ENCODE data around the gene SH2B2.
"Not testable (repeated sequence)": the region's sequence is repeated elsewhere in the genome, so short reads cannot be mapped to it uniquely, and the experiment has no call there.

The SH2B2 gene

DNA sequence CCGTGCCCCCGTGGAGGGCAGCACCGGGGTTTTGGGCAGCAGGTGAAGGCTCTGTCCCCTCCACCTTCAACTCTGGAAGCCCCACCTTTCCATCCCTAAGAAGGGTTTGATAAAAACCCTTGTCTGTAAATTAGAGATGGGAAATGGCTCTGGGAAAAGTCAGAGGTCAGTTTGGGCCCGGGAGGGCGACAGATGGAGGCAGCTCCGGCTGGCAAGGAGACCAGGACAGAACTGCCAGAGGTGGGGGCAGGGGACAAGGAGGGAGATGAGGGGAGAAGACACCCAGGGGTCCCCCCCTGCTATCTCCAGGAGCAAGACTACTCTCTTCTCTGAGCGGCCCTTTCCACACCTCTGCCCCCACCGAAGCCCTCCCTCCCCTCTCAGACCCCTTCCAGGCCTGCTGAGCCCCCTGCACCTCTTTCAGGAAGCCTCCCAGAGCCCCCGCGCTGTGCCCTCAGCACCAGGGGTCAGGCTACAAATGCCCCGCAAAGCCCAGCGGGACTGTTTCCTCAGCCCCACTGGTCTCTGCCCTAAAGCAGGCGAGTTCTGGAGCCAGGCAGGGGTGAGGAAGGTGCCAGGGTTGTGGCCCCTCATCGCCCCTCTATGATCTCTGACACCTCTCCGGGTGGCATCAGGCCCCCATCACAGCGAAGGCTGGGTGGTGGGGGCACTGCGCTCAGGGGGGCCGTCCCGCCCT lies 980 bp upstream of the SH2B2 start:
- DNase-seq (ENCODE audit: low read depth, low spot score) = no peak

DNA sequence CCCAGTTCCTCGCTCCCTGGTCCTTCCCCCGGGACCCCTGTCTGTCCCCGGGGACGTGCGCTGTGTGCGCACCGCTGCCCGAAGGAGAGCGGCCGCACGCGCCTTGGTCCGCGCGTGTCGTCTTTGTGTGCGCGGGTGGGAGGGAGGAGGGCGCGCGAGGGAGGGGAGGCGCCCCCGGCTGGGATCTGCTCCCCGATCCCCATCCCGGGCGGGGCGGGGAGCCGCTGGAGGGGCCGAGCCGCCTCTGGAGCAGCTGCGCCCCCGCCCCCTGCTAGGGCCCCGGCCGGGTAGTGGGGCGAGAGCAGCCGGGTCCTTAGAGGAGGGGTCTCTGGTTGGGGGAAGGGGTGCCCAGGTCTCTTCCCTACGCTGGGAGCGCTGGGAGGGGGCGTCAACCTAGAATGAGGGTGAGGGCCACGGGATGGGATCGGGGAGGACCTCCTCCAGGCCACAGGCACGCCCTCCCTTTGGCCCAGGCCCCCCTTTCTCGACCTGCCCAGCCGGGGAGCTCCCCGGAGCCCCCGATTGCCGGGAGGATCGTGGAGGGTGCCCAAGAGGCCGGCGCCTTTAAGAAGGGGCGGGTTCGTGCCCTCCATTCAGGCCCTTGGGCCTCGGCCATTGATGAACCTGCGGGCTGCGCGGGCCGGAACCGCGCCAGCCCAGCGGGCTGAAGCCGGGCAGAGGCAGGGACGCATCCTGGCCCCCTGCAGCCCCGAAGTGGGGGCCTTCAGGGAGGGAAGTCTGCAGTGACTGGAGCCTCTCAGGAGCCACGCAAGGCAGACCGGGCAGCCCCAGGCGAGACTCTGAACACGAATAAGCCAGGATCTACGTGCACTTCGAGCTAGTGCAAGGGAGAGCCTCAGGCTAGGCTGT lies 678 bp downstream of the SH2B2 start:
- no peak for DNase-seq (ENCODE audit: low read depth, low spot score)

DNA sequence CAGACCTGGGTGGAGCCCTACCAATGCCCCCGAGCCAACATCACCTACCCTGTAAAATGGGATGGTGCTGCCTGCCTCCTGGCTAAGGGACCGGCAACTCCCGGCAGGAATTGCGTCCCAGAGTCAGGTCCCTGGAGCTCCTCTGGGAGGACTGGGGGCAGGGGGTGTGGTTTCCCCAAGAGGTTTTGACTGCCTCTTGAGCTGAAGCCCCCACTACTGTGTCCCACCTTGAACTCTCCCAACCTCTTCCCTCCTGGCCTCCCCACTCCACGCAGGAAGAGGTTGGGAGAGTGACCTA lies 1.3 kb downstream of the SH2B2 start:
- no peak for DNase-seq (ENCODE audit: low read depth, low spot score)

DNA sequence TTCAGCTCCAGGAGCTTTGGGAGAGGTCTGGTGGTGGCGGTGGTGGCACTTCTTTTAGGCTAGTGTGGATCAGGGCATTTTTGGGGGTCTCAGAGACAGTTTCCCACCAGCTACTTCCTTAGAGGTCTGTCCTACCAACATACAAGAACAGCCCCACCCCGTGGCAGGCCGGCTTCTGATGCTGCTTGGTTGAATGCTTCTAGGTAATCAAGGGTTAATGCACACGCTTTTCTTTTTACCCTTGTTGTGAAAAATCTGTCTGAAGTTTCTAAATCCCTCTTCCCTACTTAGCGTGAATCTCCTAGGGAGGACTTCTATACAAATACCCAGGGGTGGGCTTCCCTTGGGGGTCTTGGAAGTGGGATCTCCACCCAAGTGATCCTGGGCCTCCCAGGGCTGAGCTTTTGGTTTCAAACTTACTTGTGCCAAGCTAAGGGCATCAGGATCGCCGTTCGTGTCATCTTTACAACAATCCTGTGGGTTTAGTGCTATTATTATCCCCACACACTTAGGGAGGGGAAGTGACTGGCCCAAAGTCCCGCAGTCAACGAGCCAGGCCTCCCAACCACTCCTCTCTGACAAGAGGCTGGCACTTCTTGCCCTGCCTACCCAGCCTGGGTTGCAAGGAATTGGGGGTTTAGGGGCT lies 1.7 kb downstream of the SH2B2 start:
- DNase-seq (ENCODE audit: low read depth, low spot score) = no peak

DNA sequence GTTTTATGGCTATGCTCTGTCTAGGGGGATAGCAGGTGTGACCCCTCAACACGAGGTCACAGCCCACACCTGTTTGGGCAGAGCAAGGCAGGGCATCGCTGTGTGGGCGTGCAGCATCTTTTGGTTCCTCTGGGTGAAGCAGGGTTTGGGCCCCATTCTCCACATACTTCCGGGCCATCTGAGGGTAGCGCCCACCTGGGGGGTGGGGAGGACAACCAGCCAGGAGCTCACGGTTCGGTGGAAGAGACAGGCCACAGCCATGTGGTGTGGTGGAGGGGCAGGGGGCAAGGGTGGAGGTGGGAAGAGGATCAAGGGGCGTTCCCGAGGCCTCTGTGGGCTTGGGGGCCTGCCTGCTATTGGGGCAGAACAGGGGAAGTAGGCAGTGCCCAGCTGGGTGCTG lies 2.4 kb downstream of the SH2B2 start:
- no peak for DNase-seq (ENCODE audit: low read depth, low spot score)

DNA sequence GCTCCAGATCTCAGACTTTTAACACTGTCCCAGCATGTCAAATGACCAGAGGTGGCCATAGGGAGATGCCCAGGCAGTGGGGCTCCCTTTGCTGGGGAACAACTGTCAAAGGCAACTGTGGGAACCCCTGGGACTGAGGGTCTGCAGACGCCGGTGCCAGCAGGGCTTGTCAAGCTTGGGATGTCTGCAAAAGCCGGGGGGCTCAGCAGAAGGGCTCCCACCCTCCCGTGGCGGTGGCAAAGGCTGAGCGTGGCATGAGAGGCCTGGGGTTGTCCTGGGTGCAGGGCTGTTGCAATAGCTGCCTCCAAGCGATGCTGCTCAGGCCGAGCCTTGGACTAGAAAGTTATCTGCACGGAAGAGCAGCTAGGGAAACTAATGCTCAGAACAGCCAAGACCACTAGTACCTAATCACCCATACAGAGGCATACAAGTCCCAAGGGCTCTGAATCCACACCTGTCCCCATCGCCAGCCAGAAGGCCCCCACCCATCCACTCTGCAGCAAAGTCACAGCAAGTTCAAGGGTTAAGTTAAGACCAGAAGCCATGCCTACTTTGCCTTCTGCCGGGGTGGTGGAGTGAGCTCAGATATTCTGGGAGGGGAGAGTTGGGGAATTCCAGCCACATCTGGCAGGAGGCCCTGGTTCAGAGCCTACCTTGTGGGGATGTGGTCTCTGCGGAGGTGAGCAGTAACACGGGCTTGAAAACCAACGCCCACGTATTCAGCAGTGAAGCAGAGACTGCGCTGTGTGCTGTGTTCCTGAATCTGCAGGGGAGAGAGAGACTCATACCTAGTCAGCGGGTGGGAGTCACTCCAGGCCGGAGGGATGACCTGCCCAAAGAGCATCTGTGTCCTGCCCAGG lies 4.6 kb downstream of the SH2B2 start:
- DNase-seq (ENCODE audit: low read depth, low spot score) = no peak

DNA sequence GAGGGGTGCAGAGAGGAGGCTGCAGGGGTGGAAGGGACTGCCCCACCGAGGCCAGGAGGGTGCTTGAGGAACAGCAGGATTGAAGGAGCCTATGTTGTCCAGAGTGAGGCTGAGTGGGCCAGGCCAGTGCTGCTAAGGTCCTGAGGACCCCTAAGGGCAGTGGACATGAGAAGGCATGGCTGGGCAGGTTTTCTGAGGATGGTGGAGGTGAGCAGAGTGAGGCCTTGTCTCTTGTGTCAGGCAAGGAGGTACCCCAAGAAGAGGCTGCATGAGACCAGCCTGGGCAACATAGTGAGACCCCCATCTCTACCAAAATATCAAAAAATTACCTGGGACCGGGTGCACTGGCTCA lies 5.2 kb downstream of the SH2B2 start:
- no peak for DNase-seq (ENCODE audit: low read depth, low spot score)

DNA sequence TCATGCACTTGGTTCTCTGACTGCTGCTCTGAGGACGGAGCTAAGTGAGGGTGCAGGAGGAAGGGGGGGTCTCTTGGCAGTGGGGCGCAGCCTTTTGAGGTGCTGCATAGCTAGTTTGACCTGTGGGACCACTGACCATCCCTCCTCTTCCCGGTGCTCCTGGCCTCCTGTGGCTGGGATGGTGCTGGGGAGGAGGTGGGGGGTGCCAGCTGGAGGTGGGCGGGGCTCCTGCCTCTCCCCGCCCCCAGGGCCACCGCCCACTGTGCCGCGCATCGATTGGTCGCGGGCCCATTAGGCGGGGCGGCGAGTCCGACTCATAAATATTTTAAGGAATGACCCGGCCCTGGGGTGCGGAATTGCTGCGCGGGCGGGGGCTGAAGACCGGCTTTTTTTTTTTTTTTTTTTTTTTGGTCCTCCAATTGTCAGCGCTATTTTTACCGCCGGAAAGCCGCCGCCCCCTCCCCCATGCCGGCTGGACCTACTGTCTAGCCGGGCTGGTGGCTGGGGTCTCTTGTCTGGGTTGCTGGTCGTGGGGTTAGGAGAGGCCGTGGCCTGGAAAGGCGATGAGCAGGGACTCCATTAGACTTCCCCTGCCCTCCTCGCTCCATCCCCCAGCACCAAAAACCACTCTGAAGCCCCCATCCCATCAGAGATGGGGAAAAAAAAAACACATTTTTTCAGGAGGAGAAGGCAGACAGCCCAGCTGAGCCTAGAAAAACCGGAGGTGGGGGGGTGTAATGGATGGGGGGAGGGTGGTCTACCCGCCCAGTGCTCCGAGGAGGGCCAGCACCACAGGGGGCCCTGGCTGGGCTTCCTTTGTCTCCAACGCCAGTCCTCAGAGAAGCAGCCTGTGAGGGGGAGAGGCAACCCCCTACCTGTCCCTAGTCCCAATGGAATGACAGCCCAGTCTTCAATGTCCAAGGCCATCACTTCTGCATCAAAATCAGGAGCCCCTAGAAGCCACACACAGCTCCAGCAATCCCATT lies 6.4 kb downstream of the SH2B2 start:
- DNase-seq (ENCODE audit: low read depth, low spot score) = no peak

DNA sequence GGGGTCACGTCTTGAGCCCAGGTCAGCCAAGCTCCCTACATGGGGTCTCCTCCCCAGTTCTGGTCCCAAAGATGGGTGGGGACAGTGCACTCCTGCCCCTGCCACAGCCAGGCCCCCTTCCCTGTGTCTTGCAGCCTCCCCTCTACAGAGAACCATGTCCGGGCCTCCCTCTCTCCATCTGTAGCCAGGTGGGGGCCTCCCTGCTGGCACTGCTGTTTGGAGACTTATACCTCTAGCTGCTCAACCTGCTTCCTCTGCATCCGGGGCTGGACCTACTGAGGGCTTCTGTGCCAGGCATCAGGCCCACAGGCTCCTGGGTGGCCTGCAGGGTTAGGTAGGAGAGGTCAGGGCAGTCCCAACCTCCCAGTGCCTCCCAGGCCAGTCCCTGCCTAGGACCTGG lies 7.9 kb downstream of the SH2B2 start:
- no peak for DNase-seq (ENCODE audit: low read depth, low spot score)

DNA sequence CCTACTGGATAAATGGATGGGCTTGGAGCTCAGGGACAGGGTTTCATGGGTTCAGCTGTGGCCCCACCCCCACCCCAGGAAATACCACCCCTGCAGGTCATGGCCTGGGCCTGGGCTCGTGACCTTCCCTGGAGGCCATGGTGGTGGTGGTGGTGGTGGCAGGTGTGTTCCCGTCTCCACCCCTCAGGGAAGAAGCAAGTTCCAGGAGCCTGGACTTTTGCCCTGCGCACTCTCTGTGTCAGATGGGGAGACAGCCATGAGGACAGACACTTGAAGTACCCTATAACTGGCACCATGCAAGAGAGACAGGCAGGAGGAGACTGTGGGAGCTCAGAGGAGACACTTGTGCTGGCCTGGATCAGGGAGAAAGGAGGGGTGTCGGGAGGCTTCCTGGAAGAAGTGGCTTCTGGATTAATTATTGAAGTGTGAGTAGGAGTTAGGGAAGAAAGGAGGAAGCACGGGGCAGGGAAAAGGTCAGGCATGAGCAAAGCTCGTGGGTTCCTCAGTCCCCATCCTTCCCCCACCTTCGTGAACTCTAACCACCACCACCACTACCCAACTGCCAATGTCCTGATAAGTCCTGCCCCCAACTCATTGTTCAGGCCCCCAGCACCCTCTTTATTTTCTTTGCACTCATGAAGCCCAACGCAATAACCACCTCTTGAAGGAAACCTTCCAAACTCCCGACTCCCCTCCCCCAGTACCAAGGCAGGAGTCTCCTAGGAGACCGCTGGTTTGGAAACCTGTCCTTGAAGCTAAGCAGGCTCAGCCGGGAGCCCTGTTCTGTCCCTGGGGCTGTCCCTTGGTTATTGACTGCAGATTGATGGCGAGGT lies 8.9 kb downstream of the SH2B2 start:
- DNase-seq (ENCODE audit: low read depth, low spot score) = no peak

DNA sequence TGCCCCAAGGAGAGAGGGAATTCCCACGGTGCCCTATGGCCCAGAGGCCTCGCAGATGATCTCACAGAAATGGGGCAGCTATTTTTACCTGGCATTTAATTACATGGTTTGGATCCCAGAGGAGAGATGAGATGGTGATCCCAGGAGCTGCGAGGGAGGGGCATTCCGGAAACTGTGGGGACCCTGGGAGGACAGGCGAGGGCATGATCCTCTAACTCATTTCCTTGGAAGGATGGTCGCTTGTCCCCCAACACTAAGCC lies 9.4 kb downstream of the SH2B2 start:
- no peak for DNase-seq (ENCODE audit: low read depth, low spot score)

DNA sequence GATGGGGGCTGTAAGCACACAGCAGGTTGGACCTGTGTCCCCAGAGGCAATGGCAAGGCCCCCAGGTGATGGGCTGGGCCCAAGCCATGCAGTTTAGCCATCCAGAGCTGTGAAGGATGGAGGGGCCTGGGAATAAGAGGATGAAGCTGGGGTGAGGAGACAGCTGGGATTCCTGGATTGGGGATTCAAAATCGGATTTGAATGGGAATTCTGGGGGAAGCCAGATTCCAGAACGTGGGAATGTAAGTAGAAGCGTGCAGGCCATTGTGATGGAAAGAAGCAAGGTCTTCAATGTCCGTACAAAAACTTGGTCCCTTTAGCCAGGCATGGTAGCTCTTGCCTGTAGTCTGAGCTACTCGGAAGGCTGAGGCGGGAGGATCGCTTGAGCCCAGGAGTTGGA lies 9.8 kb downstream of the SH2B2 start:
- no peak for DNase-seq (ENCODE audit: low read depth, low spot score)

DNA sequence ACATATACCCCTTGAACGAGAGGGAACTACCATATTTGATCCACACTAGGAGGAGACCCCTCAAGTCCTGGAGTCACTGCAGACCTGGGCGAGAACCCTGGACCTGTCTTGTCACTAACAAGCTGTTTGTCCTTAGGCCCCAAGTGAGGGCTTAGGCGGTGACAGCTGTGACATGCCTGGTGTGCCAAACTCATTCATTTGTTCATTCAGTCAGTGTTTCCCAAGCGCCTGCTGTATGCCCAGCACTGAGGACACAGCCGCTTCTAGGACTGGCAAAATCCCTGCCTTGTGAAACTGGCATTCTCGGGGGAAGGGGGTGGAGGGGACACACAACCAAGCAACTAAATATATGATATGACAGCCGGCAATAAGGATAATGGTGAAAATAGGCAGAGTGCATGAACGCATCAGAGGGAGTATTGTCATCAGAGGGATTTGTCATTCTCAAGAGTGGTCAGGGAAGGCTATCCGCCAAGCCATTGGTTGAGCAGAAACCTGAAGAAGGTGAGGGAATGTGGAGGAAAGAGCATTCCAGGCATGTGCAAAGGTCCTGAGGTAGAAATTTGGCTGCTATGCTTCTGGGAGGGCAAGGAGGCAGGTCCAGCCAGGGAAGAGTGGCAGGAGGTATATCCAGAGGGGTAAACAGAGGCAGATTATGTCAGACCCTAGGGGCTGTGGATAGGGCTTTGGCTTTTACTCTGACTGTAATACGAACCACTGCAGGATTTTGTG lies 11.0 kb downstream of the SH2B2 start:
- DNase-seq (ENCODE audit: low read depth, low spot score) = no peak

DNA sequence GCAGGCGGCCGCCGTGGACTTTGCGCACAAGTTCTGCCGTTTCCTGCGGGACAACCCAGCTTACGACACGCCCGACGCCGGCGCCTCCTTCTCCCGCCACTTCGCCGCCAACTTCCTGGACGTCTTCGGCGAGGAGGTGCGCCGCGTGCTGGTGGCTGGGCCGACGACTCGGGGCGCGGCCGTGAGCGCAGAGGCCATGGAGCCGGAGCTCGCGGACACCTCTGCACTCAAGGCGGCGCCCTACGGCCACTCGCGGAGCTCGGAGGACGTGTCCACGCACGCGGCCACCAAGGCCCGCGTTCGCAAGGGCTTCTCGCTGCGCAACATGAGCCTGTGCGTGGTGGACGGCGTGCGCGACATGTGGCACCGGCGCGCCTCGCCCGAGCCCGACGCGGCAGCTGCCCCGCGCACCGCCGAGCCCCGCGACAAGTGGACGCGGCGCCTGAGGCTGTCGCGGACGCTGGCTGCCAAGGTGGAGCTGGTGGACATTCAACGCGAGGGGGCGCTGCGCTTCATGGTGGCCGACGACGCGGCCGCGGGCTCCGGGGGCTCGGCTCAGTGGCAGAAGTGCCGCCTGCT lies 14.1 kb downstream of the SH2B2 start:
- DNase-seq (ENCODE audit: low read depth, low spot score) = no peak

DNA sequence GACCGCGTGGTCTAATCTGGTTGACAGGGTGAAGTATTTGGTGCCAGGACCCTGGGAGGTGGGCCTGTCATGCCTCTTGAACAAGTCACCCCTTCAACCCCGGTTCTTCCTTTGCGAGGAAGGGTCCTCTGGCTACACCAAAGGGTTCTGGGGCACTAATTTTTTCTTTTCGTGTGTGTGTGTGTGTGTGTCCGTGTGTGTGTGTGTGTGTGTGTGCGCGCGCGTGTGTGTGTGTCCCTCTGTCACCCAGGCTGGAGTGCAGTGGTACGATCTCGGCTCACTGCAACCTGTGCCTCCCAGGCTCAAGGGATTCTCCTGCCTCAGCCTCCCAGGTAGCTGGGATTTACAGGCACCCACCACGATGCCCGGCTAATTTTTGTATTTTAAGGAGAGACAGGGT lies 14.7 kb downstream of the SH2B2 start:
- DNase-seq (ENCODE audit: low read depth, low spot score) = not testable (repeated sequence)

DNA sequence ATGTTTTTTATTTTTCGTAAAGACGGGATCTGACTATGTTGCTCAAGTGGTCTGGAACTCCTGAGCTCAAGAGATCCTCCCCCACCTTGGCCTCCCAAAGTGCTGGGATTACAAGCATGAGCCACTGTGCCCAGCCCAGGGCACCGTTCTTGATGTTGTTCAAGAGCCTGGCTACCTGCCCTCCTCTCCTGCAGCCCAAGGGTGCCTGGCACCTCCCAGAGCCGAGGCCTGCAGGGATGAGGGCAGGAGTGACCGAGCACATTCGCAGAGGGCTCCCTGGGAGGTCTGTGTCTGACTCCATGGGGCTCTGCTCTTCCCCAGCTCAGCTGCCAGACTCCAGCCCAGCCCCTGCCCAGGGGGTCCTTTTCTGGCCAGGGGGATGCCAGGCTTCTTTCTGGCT lies 15.4 kb downstream of the SH2B2 start:
- no peak for DNase-seq (ENCODE audit: low read depth, low spot score)

DNA sequence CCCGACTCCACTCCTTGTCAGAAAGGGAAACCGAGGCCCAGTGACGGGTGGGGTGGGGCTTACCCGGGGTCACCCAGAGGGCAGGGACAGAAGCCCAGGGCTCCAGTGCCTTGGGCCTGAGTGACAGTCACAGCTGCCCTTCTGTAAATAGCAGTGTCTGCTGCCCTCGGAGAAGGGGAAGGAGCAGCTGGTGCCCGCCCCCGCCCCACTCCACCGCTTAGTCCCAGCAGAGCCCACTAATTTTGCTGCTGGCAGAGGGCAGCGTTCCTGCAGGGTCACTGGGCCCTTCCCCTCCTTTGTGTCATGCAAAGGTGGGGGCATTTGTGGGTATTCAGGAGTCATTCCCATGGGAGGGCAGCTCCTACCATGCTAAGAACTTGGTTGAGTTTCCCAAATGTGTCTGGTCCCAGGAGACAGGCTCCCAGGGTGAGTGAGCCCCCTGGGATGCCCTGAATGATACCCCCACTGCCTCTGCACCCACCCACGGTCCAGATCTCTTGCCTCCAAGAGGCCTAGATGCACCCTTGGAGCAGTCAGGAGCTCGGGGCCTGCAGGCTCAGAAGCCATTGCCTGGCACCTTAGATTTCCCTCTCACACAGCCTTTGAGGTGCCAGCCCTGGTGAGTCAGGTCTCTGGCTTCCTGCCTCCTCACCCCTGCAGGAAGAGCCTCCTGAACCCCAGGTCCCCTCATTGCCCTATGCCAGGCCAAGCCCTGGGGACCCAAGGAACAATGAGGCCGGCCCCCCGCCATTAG lies 17.2 kb downstream of the SH2B2 start:
- no peak for DNase-seq (ENCODE audit: low read depth, low spot score)

DNA sequence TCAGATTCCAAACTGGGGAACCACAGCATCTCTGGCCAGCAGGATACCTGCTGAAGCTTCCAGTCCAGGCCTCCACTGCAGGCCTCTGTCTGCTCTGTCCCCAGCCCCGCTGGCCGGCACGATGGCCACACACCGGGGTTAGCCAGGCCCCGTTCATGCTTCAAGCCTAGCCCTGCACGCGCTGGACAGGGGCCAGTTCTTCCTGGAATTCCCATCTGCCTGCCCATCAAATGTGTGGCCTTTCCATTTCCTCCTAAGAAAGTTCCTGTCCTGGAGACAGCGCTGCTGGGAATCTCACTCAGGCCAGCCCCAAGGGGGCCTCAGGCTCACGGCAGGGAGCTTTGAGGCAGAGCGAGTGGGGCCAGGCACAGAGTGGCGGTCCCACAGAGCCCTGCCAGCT lies 18.0 kb downstream of the SH2B2 start:
- no peak for DNase-seq (ENCODE audit: low read depth, low spot score)

Measured in iPS DF 19.7 (cell line).